HepG2 (cell line): Measurements from ENCODE around the gene QRSL1.

ENCODE experiments used
- ATF3 ChIP-seq: sonication (generic); formaldehyde crosslinking; IDR thresholded peaks from 2 replicates; pipeline ENCODE4 v1.4.0; 2020; ENCODE audit warnings: missing genetic modification reagents
- FOXJ3 ChIP-seq: sonication (generic); formaldehyde crosslinking; IDR thresholded peaks from 2 replicates; pipeline ENCODE4 v1.4.0; 2020; ENCODE audit warnings: missing genetic modification reagents, mild to moderate bottlenecking, borderline replicate concordance
- GABPA ChIP-seq, 2 experiments: IDR thresholded peaks; 2 replicates each; pipeline ENCODE4 v1.6.1; 2011 to 2016; ENCODE audit warnings: low read depth in 2 of 2, low read length in 1 of 2, missing biosample characterization in 1 of 2, missing genetic modification characterization in 1 of 2
- PCBP1 ChIP-seq: fragments of 200-400 bp; formaldehyde crosslinking; IDR thresholded peaks from 2 replicates; pipeline ENCODE4 v1.6.1; 2017; ENCODE audit warnings: mild to moderate bottlenecking, low read depth, low read length, borderline replicate concordance
- POLR2A ChIP-seq, 2 experiments: IDR thresholded peaks; 2 replicates each; pipeline ENCODE4 v1.6.1; 2011; ENCODE audit warnings: low read depth in 2 of 2, low read length in 2 of 2, mild to moderate bottlenecking in 1 of 2, moderate library complexity in 1 of 2; ENCODE audit not compliant: insufficient read depth in 1 of 2
- RXRA ChIP-seq: sonication (generic); formaldehyde crosslinking; IDR thresholded peaks from 2 replicates; pipeline ENCODE4 v1.5.1; 2020; ENCODE audit warnings: missing genetic modification reagents
- TAF1 ChIP-seq: sonication (generic); formaldehyde crosslinking; IDR thresholded peaks from 2 replicates; pipeline ENCODE4 v1.4.0; 2020; ENCODE audit warnings: missing genetic modification reagents
- TARDBP ChIP-seq: sonication (generic); formaldehyde crosslinking; IDR thresholded peaks from 2 replicates; pipeline ENCODE4 v1.8.0; 2022; ENCODE audit warnings: mild to moderate bottlenecking, missing genetic modification reagents
- TCF7 ChIP-seq: sonication (generic); IDR thresholded peaks from 2 replicates; pipeline ENCODE4 v1.6.1; 2016; ENCODE audit warnings: antibody characterized with exemption, low read depth
- USF2 ChIP-seq, 2 experiments: sonication (generic) in 1 of 2; formaldehyde crosslinking in 1 of 2; IDR thresholded peaks; 2 replicates each; pipeline versions ENCODE4 v1.5.1 to v1.6.1; 2011 to 2020; ENCODE audit warnings: borderline replicate concordance in 1 of 2, low read depth in 1 of 2, low read length in 1 of 2, mild to moderate bottlenecking in 1 of 2, missing genetic modification reagents in 1 of 2, moderate library complexity in 1 of 2
- ZFP36L1 ChIP-seq: sonication (generic); formaldehyde crosslinking; IDR thresholded peaks from 2 replicates; pipeline ENCODE4 v1.8.0; 2022; ENCODE audit warnings: mild to moderate bottlenecking, missing genetic modification reagents, moderate library complexity
- ZHX2 ChIP-seq, 2 experiments: sonication (generic) in 1 of 2; formaldehyde crosslinking in 1 of 2; IDR thresholded peaks; 2 replicates each; pipeline versions ENCODE4 v1.6.1 to v1.9.0; 2014 to 2022; ENCODE audit warnings: antibody characterized with exemption in 1 of 2, borderline replicate concordance in 1 of 2, inconsistent platforms in 1 of 2, low read depth in 1 of 2, missing genetic modification reagents in 1 of 2
- ZNF501 ChIP-seq: sonication (generic); formaldehyde crosslinking; IDR thresholded peaks from 2 replicates; pipeline ENCODE4 v1.5.1; 2020; ENCODE audit warnings: mild to moderate bottlenecking, moderate library complexity, missing genetic modification reagents
- TF ChIP-seq, protein P1 (sequence below): sonication (generic); formaldehyde crosslinking; IDR thresholded peaks from 2 replicates; pipeline ENCODE4 v1.4.0; 2020; ENCODE audit warnings: missing genetic modification reagents

DNA sequence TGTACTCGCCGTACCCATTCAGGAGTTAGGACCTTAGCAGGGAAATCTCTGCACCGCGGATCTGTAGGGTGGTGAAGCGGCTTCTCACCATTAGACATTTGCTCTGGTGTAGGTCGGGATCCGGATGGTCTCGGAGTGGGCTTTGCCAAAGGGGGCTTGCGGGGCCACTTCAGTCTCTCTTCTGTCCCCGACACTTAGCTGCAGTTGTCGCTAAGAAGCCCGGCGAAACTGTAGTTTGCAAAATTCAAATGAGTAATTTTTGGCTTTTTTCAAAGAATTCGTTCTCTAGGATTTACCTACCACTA lies 433 bp downstream of the QRSL1 start:
- TF ChIP-seq, protein P1, sequence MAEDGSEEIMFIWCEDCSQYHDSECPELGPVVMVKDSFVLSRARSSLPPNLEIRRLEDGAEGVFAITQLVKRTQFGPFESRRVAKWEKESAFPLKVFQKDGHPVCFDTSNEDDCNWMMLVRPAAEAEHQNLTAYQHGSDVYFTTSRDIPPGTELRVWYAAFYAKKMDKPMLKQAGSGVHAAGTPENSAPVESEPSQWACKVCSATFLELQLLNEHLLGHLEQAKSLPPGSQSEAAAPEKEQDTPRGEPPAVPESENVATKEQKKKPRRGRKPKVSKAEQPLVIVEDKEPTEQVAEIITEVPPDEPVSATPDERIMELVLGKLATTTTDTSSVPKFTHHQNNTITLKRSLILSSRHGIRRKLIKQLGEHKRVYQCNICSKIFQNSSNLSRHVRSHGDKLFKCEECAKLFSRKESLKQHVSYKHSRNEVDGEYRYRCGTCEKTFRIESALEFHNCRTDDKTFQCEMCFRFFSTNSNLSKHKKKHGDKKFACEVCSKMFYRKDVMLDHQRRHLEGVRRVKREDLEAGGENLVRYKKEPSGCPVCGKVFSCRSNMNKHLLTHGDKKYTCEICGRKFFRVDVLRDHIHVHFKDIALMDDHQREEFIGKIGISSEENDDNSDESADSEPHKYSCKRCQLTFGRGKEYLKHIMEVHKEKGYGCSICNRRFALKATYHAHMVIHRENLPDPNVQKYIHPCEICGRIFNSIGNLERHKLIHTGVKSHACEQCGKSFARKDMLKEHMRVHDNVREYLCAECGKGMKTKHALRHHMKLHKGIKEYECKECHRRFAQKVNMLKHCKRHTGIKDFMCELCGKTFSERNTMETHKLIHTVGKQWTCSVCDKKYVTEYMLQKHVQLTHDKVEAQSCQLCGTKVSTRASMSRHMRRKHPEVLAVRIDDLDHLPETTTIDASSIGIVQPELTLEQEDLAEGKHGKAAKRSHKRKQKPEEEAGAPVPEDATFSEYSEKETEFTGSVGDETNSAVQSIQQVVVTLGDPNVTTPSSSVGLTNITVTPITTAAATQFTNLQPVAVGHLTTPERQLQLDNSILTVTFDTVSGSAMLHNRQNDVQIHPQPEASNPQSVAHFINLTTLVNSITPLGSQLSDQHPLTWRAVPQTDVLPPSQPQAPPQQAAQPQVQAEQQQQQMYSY (CRISPR knock-in tag), result no peak
- TF ChIP-seq FOXJ3 (CRISPR knock-in tag) (no peak), POLR2A (IDR thresholded peaks at IDR 0.05; ENCODE audit: insufficient read depth in 1 of 2, low read depth in 2 of 2, low read length in 2 of 2) (no peak), ZHX2 (IDR thresholded peaks at IDR 0.05; ENCODE audit: low read depth) (no peak), ZHX2 (CRISPR knock-in tag; IDR thresholded peaks at IDR 0.05; ENCODE audit: borderline replicate concordance) (no peak), PCBP1 (no peak), TCF7 (no peak), USF2 (IDR thresholded peaks at IDR 0.05; ENCODE audit: low read depth, low read length) (no peak), USF2 (CRISPR knock-in tag; IDR thresholded peaks at IDR 0.05; ENCODE audit: borderline replicate concordance) (no peak), ZFP36L1 (CRISPR knock-in tag) (no peak), RXRA (no peak), TARDBP (CRISPR knock-in tag) (no peak), ZNF501 (CRISPR knock-in tag) (no peak), GABPA (IDR thresholded peaks at IDR 0.05; ENCODE audit: low read depth, low read length) (no peak), GABPA (CRISPR knock-in tag; IDR thresholded peaks at IDR 0.05; ENCODE audit: low read depth) (no peak), ATF3 (CRISPR knock-in tag) (no peak), TAF1 (CRISPR knock-in tag) (no peak)
